A549 (cell line): Measurements from ENCODE around the gene SYT8. TPM values are rescaled to one million over a fixed set of nuclear protein-coding genes. Genes with fewer than 3 reads are reported as not detected.

ENCODE experiments used
- ATAC-seq, 2 experiments: fragments of 200-7000 bp in 1 of 2; fragments of >200 bp in 1 of 2; cut with Nextera tagmentation in 1 of 2; cut with Tn5 transposase in 1 of 2; 3 replicates each; pipeline versions ENCODE4 v1.8.0 to v1.9.1; 2018 to 2020; ENCODE audit warnings: mild to moderate bottlenecking in 1 of 2, moderate library complexity in 1 of 2
- CTCF ChIA-PET: fragments of 300-600 bp; sonication (Branson Sonifier 250); formaldehyde crosslinking; extraction: SDS; loops from one replicate; lab custom pipeline; 2021; ENCODE audit warnings: antibody characterized with exemption, inconsistent platforms; lab: Yijun Ruan, JAX
- POLR2A ChIA-PET: fragments of 350-600 bp; formaldehyde crosslinking; extraction: SDS; loops from one replicate; lab custom pipeline; 2021; ENCODE audit warnings: antibody characterized with exemption, inconsistent platforms; lab: Yijun Ruan, JAX
- DNase-seq, 2 experiments: peaks; one replicate each; pipeline versions ENCODE4 v3.0.0 to v3.0.0-alpha.2; 2011 to 2016; ENCODE audit warnings: low read depth in 1 of 2, low spot score in 1 of 2
- FAIRE-seq: peaks from 2 replicates; lab custom pipeline; 2011; peaks lifted over from hg19 to GRCh38; lab: Jason Lieb, UNC
- H3K27ac ChIP-seq, 2 experiments: fragments of >200 bp; sonication (Bioruptor Twin); formaldehyde crosslinking; 3 replicates each; pipeline ENCODE4 v1.5.1; 2016 to 2017
- H3K4me1 ChIP-seq: fragments of >200 bp; sonication (Bioruptor Twin); formaldehyde crosslinking; 3 replicates; pipeline ENCODE4 v1.6.1; 2016
- H3K4me2 ChIP-seq: fragments of >200 bp; sonication (Bioruptor Twin); formaldehyde crosslinking; 3 replicates; pipeline ENCODE4 v1.6.1; 2016
- H3K4me3 ChIP-seq: fragments of >200 bp; sonication (Bioruptor Twin); formaldehyde crosslinking; 3 replicates; pipeline ENCODE4 v1.5.1; 2016
- H3K9me3 ChIP-seq: fragments of >200 bp; sonication (Bioruptor Twin); formaldehyde crosslinking; 3 replicates; pipeline ENCODE4 v1.6.1; 2016
- CBX8 ChIP-seq: fragments of 200-600 bp; sonication (generic); IDR thresholded peaks from 2 replicates; pipeline ENCODE4 v1.6.1; 2016
- CEBPB ChIP-seq, 2 experiments: fragments of >200 bp in 1 of 2; sonication (Bioruptor Twin) in 1 of 2; formaldehyde crosslinking in 1 of 2; IDR thresholded peaks; 2 replicates each; pipeline ENCODE4 v1.6.1; 2012 to 2016
- CTCF ChIP-seq: fragments of >200 bp; sonication (Bioruptor Twin); formaldehyde crosslinking; IDR thresholded peaks from 3 replicates; pipeline ENCODE4 v1.5.1; 2016
- EP300 ChIP-seq, 2 experiments: fragments of >200 bp; sonication (Bioruptor Twin); formaldehyde crosslinking; IDR thresholded peaks; 2 replicates in 1 of 2; 3 replicates in 1 of 2; pipeline ENCODE4 v1.6.1; 2016 to 2017
- HOXB5 ChIP-seq: fragments of 250-450 bp; sonication (Bioruptor Pico); IDR thresholded peaks from 2 replicates; pipeline ENCODE4 v1.5.0; 2020; ENCODE audit warnings: mild to moderate bottlenecking, moderate library complexity
- KDM5A ChIP-seq: fragments of 200-600 bp; sonication (generic); IDR thresholded peaks from 2 replicates; pipeline ENCODE4 v1.6.1; 2016; ENCODE audit warnings: antibody characterized with exemption, mild to moderate bottlenecking
- MAFK ChIP-seq: fragments of 450-650 bp; IDR thresholded peaks from 2 replicates; pipeline ENCODE4 v1.6.1; 2014; ENCODE audit not compliant: partially characterized antibody
- NPAS2 ChIP-seq: fragments of 250-450 bp; sonication (Bioruptor Pico); IDR thresholded peaks from 2 replicates; pipeline ENCODE4 v1.8.0; 2022; ENCODE audit warnings: mild to moderate bottlenecking, moderate library complexity, borderline replicate concordance
- PHF8 ChIP-seq: fragments of 200-600 bp; sonication (generic); IDR thresholded peaks from 2 replicates; pipeline ENCODE4 v1.6.1; 2016; ENCODE audit warnings: low read depth, mild to moderate bottlenecking, antibody characterized with exemption, moderate library complexity, borderline replicate concordance
- POLR2A ChIP-seq: IDR thresholded peaks from 2 replicates; pipeline ENCODE4 v1.6.1; 2012; ENCODE audit warnings: mild to moderate bottlenecking, low read length
- POLR2AphosphoS2 ChIP-seq: conservative IDR thresholded peaks from 2 replicates; pipeline ENCODE4 v1.6.1; 2012; ENCODE audit warnings: low read length, improper control_type of control experiment, inconsistent platforms
- RARB ChIP-seq: fragments of 250-450 bp; sonication (Bioruptor Pico); IDR thresholded peaks from 2 replicates; pipeline ENCODE4 v1.8.0; 2021; ENCODE audit warnings: mild to moderate bottlenecking, moderate library complexity
- RCOR1 ChIP-seq: fragments of 150-350 bp; IDR thresholded peaks from 2 replicates; pipeline ENCODE4 v1.6.1; 2014; ENCODE audit warnings: antibody characterized with exemption, low read length, low read depth
- SREBF2 ChIP-seq: fragments of 450-650 bp; IDR thresholded peaks from 2 replicates; pipeline ENCODE4 v1.6.1; 2014; ENCODE audit warnings: mild to moderate bottlenecking, moderate library complexity
- ZSCAN20 ChIP-seq: fragments of 250-450 bp; sonication (Bioruptor Pico); IDR thresholded peaks from 2 replicates; pipeline ENCODE4 v1.8.0; 2022; ENCODE audit warnings: mild to moderate bottlenecking, moderate library complexity
- WGBS: methylation state at CpG from one replicate; pipeline ENCODE4 v1.1.6; 2017; ENCODE audit errors: missing lambda C conversion rate; 5-methylcytosine and 5-hydroxymethylcytosine counted together
- polyA plus RNA-seq, 4 experiments: library from polyadenylated mRNA; depleted of rRNA in 3 of 4; stranded (reverse); fragments of >200 nt; fragmentation: RNase III in 1 of 4; extraction: RNeasy Plus Mini Kit Qiagen cat#74134 plus additional on column Dnase treatment in 1 of 4; gene quantifications; 2 replicates in 3 of 4; 3 replicates in 1 of 4; pipeline ENCODE4 v1.2.3, GENCODE V29; 2011 to 2017
- TF ChIP-seq, protein P1 (sequence below): fragments of 450-650 bp; IDR thresholded peaks from 2 replicates; pipeline ENCODE4 v1.6.1; 2014; ENCODE audit warnings: antibody characterized with exemption
- TF ChIP-seq, protein P2 (sequence below): IDR thresholded peaks from 2 replicates; pipeline ENCODE4 v1.6.1; 2012

The SYT8 gene
- polyA plus RNA-seq, 2 of the 4 experiments (the other 2 are of a cell fraction): 0.25 TPM; not detected in 1

DNA sequence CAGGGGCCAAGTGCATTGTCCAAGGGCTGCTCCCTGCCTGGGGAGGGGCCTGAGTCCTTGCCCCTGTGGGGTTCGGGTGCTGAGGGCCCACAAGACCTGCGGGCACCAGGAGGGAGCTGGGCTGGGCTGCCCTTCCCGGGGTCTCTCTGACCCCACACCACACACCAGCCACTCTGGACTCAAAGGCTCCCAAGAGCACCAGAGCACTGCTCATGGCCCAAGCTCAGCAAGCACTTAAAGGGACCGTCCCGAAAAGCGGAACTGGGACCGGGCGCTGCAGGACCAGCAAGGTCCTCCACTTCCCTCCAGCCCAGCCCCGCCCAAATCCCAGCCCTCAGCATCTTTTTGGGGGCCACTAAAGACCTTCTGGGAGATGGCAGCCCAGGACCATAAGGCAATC lies 23.4 kb downstream of the SYT8 start:
- no peak overlapping the region for H3K4me3 ChIP-seq
- no peak for DNase-seq
- TF ChIP-seq CBX8 (no peak), CEBPB (IDR thresholded peaks at IDR 0.05) (no peak)
- TF ChIP-seq, protein P1, sequence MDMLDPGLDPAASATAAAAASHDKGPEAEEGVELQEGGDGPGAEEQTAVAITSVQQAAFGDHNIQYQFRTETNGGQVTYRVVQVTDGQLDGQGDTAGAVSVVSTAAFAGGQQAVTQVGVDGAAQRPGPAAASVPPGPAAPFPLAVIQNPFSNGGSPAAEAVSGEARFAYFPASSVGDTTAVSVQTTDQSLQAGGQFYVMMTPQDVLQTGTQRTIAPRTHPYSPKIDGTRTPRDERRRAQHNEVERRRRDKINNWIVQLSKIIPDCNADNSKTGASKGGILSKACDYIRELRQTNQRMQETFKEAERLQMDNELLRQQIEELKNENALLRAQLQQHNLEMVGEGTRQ: no peak
- TF ChIP-seq, all 56 proteins: peak for 0
- POLR2A ChIA-PET: no interaction called here
- FAIRE-seq (no peak), ATAC-seq (no peak)
- 61% methylated on average over 9 of the region's 9 CpGs for WGBS
- H3K4me2 ChIP-seq: no peak overlapping the region
- no peaks in the 10 kb centered on the region for H3K9me3 ChIP-seq
- H3K4me1 ChIP-seq: peaks cover 11% of the 10 kb centered on the region
- H3K27ac ChIP-seq: peak overlapping the region in 1 of 2 experiments; percentile 12; a peak in 1 of 6 replicates
- CTCF ChIA-PET: interaction anchor here (0.9 to 14.5 kb wide), 10 partner anchors 11 to 298 kb away, joined by 3 to 174 read pairs (median 8); partner anchors contain the start of genes SYT8 and TNNI2

DNA sequence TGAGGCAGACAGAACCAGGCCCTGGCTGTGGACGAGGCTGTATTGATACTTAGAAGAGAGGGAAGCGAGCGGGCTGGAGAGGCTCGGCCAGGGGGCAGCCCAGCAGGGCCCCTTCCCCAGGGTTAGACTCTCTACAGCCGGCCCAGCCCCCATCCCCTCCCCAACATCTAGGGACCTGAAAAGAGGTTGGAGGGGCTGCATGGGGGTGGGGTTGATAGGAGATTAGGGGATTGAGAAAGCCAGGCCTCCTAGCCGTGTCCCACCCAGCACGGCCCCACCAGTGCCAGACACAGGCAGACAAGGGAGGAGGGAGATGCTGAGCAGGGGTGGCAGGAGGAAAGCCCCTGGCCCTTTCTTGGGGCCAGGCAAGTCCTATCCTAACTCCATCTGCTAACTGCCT lies 23.8 kb downstream of the SYT8 start:
- POLR2A ChIA-PET: no interaction called here
- no peak overlapping the region for H3K4me3 ChIP-seq
- peak overlapping the region in 1 of 2 experiments; percentile 7; a peak in 1 of 6 replicates for H3K27ac ChIP-seq
- no peak for ATAC-seq
- H3K9me3 ChIP-seq: no peaks in the 10 kb centered on the region
- no peak overlapping the region for H3K4me2 ChIP-seq
- 76% methylated on average over 7 of the region's 7 CpGs for WGBS
- peaks cover 15% of the 10 kb centered on the region for H3K4me1 ChIP-seq
- CTCF ChIA-PET: interaction anchor here (1.0 to 14.5 kb wide), 8 partner anchors 10 to 293 kb away, joined by 3 to 174 read pairs (median 14); partner anchors contain the start of genes SYT8 and TNNI2
- FAIRE-seq: no peak
- no peak for DNase-seq
- TF ChIP-seq PHF8: no peak
- TF ChIP-seq EP300 (IDR thresholded peaks at IDR 0.05): no peak
- TF ChIP-seq CTCF: no peak
- TF ChIP-seq ZSCAN20 (CRISPR knock-in tag): no peak
- no peak for TF ChIP-seq POLR2AphosphoS2
- TF ChIP-seq NPAS2 (CRISPR knock-in tag): no peak
- TF ChIP-seq RCOR1: no peak
- TF ChIP-seq MAFK: no peak

DNA sequence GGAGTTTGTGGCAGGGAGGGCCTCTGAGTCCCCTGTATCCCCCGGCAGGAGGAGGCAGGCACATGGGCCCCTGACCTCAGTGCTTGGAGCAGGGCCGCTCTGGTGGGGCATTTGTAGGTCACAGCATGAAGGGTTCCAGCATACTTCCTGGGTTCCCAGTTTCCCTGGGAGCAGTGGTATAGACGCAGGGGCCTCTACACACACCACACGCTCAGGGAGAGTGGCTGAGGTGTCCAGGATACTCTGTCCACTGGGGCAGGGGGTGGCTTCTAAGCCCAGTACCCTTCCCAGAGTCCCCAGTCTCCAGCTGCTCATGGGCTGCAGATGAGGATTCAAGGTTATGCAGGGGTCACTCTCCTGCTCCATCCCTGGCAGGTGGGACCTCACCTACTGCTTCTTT lies 24.2 kb downstream of the SYT8 start:
- WGBS: 58% methylated on average over 4 of the region's 4 CpGs
- no peak for FAIRE-seq
- no peak for ATAC-seq
- ChIA-PET CTCF (interaction anchor here (0.6 to 14.5 kb wide), 7 partner anchors 10 to 333 kb away, joined by 3 to 174 read pairs (median 6); partner anchors contain the start of genes SYT8 and TNNI2), POLR2A (no interaction called here)
- H3K4me2 ChIP-seq: no peak overlapping the region
- DNase-seq: no peak
- H3K27ac ChIP-seq: peak overlapping the region in 1 of 2 experiments; percentile 7; a peak in 1 of 6 replicates
- TF ChIP-seq RARB (no peak), HOXB5 (no peak), SREBF2 (no peak), EP300 (IDR thresholded peaks at IDR 0.05) (no peak), MAFK (no peak), KDM5A (no peak), POLR2A (no peak), PHF8 (no peak)
- TF ChIP-seq, protein P2, sequence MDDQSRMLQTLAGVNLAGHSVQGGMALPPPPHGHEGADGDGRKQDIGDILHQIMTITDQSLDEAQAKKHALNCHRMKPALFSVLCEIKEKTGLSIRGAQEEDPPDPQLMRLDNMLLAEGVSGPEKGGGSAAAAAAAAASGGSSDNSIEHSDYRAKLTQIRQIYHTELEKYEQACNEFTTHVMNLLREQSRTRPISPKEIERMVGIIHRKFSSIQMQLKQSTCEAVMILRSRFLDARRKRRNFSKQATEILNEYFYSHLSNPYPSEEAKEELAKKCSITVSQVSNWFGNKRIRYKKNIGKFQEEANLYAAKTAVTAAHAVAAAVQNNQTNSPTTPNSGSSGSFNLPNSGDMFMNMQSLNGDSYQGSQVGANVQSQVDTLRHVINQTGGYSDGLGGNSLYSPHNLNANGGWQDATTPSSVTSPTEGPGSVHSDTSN: no peak
- no peak overlapping the region for H3K4me3 ChIP-seq
- no peaks in the 10 kb centered on the region for H3K9me3 ChIP-seq
- H3K4me1 ChIP-seq: peaks cover 20% of the 10 kb centered on the region
